MM.1S (cell line): ENCODE measurements around the gene PCAT6.

Experiments
- EZH2 ChIP-seq: fragments of 300-600 bp; sonication (generic); optimal IDR thresholded peaks from 2 replicates; pipeline ENCODE3; 2017; ENCODE audit warnings: low read depth, mild to moderate bottlenecking, antibody characterized with exemption, low read length, mixed read lengths
- TF ChIP-seq, protein P1 (sequence below): fragments of 300-600 bp; sonication (generic); IDR thresholded peaks from 2 replicates; pipeline ENCODE4 v1.5.1; 2016; ENCODE audit warnings: antibody characterized with exemption, low read length, mixed read lengths

DNA sequence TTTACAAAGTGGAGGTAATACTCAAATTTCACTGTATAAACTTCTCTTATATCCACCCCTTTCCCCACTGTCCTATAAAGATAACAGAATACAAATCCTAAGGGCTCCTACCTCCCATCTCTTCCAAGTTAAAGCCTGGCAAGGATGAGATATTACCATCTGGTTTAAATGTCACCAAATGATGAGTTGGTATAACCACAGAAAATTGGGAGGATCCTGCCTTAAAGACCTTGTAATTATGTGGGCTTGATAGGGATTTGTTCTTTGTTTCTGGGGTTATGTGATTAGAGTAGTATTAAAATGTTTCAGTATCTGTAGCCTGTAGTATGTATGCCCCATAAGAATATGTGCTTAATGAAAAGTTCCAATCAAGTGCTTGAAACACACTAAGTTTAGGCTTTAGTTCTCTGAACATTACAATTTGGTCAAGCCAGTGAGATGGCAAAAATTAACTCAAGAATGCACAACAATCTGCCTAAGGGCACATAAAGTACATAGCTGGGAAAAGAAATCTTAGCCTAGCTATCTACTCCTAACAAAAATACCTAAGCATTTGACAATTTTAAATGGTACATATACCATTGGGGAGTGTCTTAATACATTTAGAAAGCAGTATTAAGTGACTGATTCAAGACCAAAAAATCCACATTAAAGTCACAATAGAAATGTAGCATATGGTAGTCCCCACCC, 16.6 kb upstream of the PCAT6 start:
- TF ChIP-seq, protein P1, sequence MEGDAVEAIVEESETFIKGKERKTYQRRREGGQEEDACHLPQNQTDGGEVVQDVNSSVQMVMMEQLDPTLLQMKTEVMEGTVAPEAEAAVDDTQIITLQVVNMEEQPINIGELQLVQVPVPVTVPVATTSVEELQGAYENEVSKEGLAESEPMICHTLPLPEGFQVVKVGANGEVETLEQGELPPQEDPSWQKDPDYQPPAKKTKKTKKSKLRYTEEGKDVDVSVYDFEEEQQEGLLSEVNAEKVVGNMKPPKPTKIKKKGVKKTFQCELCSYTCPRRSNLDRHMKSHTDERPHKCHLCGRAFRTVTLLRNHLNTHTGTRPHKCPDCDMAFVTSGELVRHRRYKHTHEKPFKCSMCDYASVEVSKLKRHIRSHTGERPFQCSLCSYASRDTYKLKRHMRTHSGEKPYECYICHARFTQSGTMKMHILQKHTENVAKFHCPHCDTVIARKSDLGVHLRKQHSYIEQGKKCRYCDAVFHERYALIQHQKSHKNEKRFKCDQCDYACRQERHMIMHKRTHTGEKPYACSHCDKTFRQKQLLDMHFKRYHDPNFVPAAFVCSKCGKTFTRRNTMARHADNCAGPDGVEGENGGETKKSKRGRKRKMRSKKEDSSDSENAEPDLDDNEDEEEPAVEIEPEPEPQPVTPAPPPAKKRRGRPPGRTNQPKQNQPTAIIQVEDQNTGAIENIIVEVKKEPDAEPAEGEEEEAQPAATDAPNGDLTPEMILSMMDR = no peak
- TF ChIP-seq EZH2 = no peak
